Superior temporal gyrus (tissue), 1 donor: ENCODE results near the gene RRP8.
A peak's percentile ranks its signal among the peaks of the same experiment; 100 is the strongest.

Experiments
- DNase-seq: peaks from one replicate; pipeline ENCODE4 v3.0.0-alpha.2; 2016; ENCODE audit errors: extremely low spot score

RRP8 gene

GRCh38 chr11:6568191-6568918 lies 35.1 kb downstream of the RRP8 start:
- peak; percentile 42 for DNase-seq

DNA sequence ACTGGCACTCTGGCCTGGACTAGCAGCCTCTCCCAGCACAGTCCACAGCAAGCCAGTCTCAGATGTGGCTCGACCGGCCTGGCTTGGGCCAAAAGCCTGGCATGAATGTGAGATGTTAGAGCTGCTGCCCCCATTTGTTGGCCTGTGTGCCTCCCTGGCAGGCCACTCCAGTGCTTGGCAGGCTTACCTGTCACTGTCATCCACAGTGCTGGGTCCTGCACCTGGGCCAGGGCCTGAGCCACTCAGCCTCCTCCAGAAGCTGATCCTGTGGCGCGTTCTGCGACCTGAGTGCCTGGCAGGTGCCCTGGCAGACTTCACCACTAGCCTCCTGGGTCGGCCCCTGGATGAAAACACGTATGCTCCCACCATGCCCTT lies 36.1 kb downstream of the RRP8 start:
- no peak for DNase-seq

DNA sequence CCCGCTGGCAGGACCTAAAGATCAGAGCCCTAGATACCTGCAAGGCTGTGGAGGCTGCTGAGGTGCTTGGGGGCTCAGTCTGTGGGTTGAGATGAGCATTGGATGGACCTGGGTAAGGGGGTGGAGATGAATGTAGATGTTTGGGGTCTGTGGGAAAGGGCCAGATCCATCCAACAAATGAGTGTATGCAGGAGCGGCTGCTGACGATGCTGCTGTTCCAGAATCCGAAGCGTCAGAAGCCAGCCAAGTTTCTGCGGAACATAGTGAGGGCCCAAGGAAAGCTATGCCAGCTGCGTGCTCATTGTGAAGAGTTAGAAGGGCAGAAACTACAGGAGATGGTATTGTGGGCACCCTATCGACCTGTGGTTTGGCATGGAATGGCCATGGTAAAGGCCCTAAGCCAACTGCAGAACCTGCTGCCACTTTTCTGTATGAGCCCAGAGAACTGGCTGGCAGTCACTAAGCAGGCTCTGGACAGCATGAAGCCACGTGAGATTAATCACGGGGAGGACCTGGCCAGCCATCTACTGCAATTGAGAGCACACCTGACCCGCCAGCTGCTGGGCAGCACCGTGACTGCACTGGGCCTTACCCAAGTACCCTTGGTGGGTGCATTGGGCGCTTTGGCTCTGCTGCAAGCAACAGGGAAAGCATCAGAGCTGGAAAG lies 36.6 kb downstream of the RRP8 start:
- no peak for DNase-seq

- DNase-seq, result no peak
Measured at GRCh38 chr11:6565988-6566703, 37.3 kb downstream of the RRP8 start.

- DNase-seq, result no peak
Measured at GRCh38 chr11:6565325-6565724, 38.1 kb downstream of the RRP8 start.

GRCh38 chr11:6563667-6564066 lies 39.7 kb downstream of the RRP8 start:
- DNase-seq, result no peak

GRCh38 chr11:6563121-6563619 lies 40.2 kb downstream of the RRP8 start:
- no peak for DNase-seq

- no peak for DNase-seq
Measured at GRCh38 chr11:6561288-6561687, 42.1 kb downstream of the RRP8 start.

GRCh38 chr11:6559369-6559768 lies 44.0 kb downstream of the RRP8 start:
- DNase-seq, result no peak

DNA sequence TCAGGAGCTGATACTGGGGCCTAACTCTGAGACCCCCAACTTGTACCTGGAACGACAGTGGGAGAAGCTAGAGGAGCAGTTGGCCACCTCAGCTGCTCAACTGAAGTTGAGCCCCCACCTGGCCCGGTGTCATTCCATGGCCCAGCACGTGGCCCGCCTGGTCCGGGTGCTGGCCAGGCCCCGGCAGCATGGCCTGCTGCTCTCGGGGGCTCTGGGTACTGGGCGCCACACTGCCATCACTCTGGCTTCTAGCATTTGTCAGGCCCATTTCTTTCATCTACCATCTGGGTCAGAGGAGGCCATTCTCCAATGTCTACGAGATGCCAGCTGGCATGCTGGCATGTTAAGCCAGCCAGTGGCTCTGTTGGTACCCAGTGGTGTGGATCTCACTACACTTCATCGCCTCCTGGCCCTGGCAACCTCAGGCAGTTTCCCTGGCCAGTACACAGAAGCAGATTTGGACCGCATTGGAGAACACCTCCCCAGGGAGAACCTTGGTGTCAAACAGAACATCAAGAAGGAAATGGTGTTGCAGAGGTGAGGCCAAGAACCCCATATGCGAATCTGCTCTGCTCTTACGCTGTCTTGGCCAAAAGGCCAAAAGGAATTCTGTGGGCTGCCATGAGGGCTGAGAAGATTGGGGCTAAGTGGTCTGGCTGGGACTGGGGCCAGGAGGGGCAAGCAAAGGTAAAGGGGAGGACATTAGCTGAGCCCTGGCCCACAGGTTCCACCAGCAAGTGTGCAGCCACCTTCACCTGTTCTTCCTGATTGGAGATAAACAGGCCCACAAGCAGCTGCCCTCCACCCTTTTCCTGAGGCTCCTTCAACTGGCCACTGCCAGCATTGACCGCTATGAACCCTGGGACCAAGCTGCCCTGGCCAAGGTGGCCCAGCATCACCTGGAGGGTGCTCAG lies 45.4 kb downstream of the RRP8 start:
- DNase-seq, result no peak

DNA sequence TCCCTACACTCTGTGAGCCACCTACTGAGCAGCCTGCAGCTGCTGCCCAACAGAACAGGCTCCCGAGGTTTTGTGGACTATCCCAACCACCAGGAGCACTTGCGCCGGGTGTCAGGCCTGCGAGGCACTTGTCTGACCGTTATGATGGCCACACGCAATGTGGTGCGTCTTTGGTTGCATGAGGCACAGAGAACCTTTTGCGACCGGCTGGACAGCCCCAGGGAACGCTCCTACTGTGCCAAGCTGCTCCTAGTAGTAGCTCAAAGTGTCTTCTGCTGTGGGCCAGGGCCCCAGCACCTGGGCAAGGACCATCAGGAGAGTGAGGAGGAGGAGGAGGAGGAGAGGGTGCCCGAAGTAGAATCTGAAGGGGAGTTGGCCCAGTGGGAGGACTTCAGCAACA lies 46.4 kb downstream of the RRP8 start:
- no peak for DNase-seq

GRCh38 chr11:6556139-6556949 lies 47.1 kb downstream of the RRP8 start:
- no peak for DNase-seq

GRCh38 chr11:6554828-6555706 lies 48.3 kb downstream of the RRP8 start:
- no peak for DNase-seq

- DNase-seq, result no peak
Measured at GRCh38 chr11:6553634-6554033, 49.8 kb downstream of the RRP8 start.

GRCh38 chr11:6548641-6549040 lies 54.8 kb downstream of the RRP8 start:
- no peak for DNase-seq

DNA sequence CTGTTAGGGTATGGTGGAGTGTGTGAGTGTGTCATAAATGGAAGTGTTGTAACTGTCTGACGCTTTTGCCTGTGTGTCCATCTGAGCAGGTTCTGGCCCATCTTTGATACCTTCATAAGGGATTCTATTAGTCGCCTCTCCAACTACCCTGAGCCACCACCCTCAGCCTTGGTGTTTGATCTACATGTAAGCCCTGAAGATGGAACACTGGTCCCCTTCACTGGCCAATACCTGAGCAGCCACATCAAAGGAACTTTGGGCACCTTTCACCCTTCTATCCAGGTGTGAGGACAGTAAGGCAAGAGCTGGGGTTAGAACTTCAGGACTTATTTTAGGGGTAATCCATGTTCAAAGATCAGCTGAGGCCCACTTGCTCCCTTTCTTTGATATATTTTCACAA lies 55.3 kb downstream of the RRP8 start:
- no peak for DNase-seq

GRCh38 chr11:6547177-6547576 lies 56.2 kb downstream of the RRP8 start:
- DNase-seq, result no peak

GRCh38 chr11:6546735-6547134 lies 56.7 kb downstream of the RRP8 start:
- DNase-seq, result no peak

DNA sequence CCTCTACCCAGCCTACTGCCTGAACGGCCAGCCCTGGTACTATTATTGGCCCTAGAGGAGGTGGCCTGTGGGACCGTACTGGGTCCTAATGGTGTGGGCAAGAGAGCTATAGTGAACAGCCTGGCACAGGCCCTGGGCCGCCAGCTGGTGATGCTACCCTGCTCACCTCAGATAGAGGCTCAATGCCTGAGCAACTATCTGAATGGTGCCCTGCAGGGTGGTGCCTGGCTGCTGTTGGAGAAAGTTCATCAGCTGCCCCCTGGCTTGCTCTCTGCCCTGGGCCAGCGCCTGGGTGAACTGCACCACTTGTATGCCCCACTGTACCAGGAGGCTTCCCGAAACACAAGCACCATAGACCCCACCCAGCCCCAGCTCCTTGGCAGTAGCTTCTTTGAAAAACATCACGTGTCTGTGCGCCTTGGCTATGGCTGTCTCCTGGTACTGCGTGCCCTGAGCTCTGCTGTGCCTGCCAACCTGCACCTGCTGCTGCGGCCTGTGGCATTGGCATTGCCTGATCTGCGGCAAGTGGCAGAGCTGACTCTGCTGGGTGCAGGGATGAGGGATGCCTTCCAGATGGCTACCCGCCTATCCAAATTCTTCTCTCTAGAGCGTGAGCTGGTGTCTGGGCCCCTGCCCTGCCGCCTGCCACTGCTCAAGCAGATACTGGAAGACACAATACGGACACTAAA lies 57.4 kb downstream of the RRP8 start:
- peak; percentile 39 for DNase-seq
